ENCODE data around the gene TUT1.
"Not testable (repeated sequence)": the region's sequence is repeated elsewhere in the genome, so short reads cannot be mapped to it uniquely, and the experiment has no call there.

TUT1 gene, protein sequence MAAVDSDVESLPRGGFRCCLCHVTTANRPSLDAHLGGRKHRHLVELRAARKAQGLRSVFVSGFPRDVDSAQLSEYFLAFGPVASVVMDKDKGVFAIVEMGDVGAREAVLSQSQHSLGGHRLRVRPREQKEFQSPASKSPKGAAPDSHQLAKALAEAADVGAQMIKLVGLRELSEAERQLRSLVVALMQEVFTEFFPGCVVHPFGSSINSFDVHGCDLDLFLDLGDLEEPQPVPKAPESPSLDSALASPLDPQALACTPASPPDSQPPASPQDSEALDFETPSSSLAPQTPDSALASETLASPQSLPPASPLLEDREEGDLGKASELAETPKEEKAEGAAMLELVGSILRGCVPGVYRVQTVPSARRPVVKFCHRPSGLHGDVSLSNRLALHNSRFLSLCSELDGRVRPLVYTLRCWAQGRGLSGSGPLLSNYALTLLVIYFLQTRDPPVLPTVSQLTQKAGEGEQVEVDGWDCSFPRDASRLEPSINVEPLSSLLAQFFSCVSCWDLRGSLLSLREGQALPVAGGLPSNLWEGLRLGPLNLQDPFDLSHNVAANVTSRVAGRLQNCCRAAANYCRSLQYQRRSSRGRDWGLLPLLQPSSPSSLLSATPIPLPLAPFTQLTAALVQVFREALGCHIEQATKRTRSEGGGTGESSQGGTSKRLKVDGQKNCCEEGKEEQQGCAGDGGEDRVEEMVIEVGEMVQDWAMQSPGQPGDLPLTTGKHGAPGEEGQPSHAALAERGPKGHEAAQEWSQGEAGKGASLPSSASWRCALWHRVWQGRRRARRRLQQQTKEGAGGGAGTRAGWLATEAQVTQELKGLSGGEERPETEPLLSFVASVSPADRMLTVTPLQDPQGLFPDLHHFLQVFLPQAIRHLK

DNA sequence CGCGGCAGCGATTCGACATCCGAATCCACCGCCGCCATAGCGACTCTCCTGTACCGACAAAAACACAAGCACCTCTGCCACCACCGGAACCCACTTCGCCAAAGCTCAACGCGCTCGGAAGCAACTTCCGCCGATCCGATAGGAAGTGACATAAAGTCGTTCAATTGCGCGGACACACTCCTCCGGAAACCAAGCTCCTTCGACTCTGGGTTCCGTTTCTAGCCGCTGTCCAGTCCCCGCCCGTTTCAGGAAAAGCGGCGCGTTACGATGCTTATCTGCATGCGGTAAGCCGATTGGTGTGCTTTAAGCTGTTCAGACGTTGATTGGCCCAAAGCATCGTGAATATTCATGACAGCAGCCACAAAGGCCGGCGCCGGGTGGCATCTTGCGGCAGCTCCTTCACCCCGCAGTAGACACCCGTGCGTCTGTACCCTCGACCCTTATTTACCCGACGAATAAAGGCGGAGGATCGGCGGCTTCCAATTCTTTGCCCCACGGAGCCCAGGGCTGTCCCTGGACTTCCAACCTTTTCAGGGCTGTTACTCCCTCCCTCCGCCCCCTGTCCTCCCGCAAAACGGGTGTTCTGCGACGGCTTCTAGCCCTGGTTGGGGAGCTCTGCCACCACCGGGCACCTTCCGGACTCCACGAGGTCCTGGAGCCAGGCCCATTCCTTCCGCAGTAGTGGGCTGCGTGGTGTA is at the start of gene TUT1:
Gene TUT1, minus strand, starts transcription at position 76 of the 698 bp plus-strand sequence. Its CDS starts 38 bp downstream, at position 38.
- DNase-seq: peak; percentile 99 to 100 (median 99)

DNA sequence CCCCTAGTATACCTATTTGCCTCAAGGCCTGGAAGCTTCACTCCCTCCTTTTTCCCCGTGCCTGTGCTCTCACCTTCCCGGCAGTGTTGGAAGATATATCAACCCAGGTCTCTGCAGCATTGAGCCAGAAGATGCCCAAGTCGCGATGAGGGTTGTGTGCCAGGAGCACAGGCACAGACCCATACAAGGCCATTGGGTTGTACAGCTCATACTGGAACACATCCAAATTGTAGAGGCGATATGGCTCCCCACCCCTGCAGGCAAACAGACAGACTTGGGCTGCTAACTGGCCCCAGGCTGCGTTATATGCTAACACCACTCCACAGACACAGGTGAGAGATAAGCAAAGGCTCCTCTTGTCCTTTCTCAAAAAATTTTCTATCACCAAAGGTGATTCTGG is 41.2 kb upstream of the TUT1 start:
- no peak for DNase-seq

DNA sequence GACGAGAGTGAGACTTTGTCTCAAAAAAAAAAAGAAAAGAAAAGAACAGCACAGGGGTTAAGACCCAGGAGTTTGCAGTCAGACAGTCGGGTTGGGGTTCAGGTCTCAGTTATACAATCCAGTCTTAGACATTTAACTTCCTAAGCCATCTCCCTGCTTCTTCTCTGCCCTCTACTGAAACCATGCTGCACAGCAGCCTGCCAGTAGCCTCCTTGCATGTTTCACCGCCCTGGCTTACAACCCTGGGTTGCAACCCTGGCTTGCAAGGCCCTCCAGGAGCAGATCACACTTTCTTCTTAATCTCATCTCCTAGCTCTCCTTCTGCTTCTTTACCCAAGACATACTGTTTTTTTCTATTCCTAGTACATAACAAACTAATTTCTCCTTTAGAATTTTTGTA is 36.4 kb upstream of the TUT1 start:
- no peak for DNase-seq

DNA sequence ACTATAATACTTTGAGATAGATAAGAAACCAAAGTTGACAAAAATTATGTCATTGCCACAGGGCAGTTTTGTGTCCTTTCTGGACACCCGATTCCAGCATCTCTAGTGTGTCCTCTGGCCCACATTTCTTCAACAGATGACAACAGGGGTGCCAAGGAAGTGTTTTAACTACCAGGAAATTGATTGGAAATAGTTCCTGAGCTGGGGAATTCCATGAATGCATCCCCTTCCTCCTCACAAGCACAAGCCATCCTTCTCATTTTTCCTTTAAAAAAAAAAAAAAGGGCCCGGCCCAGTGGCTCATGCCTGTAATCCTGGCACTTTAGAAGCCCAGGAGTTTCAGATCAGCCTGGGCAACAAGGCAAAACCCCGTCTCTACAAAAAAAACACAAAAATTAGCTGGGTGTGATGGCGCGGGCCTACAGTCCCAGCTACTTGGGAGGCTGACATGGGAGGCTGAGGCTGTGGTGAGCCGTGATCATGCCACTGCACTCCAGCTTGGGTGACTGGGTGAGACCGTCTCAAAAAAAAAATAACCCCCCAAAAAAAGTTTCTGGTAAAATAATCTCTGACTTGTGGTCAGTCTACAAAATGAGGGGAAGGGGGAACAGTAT is 31.3 kb upstream of the TUT1 start:
- DNase-seq: no peak

DNA sequence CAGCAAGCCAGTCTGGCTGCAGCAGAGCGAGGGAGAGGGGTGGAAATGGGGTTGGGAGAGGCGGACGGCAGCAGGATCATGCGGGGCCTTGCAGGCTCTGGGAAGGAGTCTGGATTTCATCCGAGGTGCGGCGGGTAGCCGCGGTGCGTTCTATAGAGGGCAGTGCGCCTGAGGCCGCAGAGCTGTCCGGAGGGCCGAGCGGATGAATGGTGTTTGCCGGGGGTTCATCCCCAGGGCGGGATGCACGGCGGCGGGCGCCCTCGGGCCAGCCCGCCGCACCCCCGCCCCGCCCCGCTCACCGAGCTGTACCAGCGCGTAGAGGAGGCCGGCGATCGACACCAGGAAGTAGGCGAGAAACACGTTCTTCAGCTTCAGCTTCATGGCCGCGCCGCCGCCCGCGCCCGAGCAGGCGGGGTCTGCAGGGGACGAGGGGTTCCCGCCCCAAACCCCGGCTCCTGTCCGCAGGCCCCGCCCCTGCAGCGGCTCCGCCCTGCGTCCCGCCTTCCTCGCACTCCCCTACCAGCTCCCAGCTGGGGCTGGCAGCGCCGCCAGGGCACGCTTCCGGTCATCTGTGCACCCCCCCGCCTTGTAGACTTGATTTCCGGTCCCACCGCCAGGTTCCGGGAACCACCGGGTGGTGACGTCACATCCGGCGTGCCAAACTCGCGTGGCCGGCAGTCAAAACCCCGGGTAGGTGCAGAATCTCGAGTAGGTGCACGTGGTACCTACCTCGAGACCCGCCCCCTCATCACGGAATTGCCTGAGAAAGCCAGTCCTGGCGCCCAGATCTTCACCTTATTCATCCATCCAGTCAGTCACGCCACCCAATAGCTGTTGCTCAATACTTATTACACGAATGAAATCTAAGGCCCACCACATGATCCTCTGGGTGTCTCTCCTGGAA is 30.5 kb upstream of the TUT1 start, which contains the start of gene B3GAT3:
Gene B3GAT3, minus strand, starts transcription at position 420 of the 904 bp plus-strand sequence. Its CDS starts 39 bp downstream, at position 381.
- DNase-seq: peak; percentile 98 to 100 (median 99)

DNA sequence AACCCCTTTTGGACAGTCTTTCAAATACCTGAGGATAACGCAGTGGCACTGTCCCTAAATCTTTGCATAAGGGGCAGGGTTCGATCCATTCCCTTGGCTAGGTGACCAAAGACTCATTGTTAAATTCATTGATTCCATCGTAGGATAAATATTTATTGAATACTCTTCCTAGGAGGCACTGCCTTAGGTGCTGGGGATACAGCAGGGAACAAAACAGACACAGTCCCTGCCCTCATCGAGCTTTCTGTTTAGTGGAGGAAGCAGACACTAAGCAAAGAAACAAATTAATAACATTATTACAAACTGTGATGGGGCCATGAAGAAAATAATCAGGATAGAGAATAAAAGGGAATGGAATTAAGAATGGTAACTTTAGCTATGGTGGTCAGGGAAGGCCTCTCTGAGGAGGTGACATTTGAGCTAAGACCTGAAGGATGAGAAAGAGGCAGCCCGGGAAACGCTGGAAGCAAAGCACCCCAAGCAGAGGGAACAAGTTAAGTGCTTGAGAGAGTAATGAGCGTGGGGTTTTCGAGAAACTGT is 29.8 kb upstream of the TUT1 start:
- DNase-seq: no peak

DNA sequence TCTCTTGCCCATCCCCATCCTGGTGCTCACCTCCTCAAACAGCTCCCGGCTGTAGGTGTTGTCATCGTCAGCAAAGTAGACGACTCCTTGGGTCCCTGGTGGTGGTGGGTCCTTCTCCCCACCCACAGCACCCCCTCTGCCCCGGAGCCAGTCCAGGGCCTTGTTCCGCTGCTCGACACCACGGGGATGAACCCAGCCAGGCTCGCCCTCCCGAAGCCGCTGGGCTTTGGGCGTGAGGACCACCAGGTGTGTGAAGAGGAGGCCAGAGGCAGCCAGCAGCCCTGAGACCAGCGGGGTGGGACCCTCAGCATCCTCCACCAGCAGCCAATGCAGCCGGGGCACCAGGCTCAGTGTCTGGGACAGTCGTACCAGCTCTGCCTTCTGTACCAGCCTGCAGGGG is 25.6 kb upstream of the TUT1 start:
- not testable (repeated sequence) for DNase-seq

DNA sequence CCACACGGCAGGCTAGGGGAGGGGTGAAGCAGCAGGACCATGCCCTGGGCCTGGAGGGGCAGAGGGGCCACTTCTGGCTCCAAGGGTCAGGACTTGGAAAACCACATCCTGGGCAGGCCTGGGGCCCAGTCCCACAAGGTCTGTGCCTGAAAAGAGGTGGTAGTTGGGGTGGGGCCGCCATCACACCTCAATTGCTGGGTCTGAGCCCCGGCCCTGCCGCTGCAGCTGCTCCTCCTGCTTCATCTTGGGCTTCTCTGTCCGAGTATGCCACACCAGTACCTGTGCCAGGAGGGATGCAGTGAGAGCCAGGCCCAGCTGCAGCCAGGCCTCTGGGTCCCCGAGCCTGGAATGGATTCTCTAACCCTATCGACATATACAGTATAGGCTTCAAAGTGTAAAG is 24.2 kb upstream of the TUT1 start:
- no peak for DNase-seq

DNA sequence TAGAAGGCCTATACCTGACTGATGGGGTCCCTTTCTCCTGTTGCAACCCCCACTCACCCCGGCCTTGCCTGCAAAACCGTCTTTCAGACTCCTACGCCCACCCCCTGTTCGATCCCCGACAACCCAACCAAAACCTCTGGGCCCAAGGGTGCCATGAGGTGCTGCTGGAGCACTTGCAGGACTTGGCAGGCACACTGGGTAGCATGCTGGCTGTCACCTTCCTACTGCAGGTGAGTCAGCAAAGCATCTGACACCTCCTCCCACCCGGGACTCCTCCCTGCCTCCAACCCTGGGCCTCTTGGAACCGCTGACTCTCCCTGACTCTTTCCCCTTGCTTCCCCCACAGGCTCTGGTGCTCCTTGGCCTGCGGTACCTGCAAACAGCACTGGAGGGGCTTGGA is 23.0 kb upstream of the TUT1 start:
- no peak for DNase-seq

DNA sequence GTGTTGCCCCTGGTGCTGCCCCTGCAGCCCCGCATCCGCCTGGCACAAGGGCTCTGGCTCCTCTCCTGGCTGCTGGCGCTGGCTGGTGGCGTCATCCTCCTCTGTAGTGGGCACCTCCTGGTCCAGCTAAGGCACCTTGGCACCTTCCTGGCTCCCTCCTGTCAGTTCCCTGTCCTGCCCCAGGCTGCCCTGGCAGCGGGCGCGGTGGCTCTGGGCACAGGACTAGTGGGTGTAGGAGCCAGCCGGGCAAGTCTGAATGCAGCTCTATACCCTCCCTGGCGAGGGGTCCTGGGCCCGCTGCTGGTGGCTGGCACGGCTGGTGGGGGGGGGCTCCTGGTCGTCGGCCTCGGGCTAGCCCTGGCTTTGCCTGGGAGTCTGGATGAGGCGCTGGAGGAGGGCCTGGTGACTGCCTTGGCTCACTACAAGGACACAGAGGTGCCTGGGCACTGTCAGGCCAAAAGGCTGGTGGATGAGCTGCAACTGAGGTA is 22.0 kb upstream of the TUT1 start:
- no peak for DNase-seq

DNA sequence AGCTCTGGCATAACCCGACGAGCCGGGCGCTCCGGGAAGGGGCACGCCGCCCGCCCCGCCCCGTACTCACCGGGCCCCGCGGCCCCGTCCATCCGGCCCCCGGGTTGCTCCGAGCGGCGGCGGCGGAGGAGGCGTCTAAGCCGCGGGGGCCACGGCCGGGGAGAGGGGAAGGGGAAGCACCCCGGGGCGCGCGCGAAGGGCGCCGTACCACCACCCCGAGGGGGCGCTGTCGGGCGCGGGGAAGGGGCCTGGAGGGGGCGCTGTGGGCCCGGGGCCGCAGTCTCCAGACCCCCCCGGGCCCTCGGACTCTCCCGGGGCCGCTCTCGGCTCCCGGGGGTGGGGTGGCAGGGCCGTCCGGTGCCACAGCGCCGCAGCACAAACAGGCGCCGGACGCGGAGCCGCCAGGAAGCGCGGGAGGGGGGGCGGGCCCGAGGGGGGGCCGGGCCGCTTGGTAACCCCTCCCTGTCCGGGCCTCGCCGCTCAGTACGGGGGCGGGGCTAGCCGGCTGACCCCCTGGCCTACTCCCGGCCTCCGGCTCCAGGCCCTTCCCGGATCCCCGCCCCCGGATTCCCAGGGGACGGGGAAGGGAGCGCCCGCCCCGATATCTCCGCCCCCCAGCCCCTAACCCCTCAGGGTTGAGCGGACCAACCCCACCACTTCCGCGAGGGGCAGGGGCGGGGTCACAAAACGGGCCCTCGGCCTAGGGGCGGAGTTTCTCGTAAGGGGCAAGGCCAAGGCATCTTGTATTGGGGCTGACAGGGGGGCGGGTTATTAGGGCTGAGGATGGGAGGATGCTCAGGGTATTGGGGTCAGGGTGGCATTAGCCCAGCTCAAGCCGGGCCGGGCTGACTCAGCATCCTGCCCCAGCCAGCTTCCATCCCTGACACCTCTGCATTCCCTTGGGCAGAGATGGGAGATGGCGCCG is 21.3 kb upstream of the TUT1 start, which contains the start of the genes EML3 and ROM1:
Gene EML3, minus strand, starts transcription at position 410 of the 925 bp plus-strand sequence. Its CDS starts 318 bp downstream, at position 92.
Gene ROM1, plus strand, starts transcription at position 892 of the 925 bp plus-strand sequence. Its CDS starts 25 bp downstream, at position 917.
- peak; percentile 74 to 85 (median 82) for DNase-seq

DNA sequence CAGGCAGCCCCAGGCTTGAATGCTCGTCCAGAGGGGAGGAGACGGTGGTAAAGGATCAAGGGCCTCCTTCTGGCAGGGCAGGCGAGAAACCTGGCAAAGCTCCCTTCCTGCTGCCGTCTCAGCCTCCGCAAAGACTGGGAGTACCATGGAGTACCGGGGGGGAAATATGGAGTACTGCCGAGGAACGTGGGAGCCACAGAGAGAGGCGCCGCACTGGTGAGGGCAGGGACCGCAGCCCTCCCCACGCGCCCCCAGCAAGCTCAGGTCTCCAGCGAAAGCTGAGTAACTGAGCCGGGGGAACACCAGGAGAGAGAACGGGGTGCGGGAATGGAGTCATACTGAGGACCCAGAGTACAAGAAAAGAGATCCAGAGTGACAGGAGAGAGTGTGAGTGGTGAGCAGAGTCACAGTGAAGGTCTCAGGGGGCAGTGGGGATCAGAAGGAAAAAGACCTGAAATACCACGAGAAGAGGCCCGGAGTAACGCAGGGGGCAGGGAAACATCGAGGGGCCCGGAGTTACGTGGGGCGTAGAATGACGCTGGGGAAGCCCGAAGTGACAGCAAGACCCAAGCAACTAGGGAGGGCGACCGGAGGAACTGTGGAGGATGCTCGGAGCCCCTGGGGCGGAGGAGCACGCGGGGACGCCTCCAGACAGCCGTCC is 20.5 kb upstream of the TUT1 start:
- DNase-seq: peak; percentile 14 to 75 (median 69)

DNA sequence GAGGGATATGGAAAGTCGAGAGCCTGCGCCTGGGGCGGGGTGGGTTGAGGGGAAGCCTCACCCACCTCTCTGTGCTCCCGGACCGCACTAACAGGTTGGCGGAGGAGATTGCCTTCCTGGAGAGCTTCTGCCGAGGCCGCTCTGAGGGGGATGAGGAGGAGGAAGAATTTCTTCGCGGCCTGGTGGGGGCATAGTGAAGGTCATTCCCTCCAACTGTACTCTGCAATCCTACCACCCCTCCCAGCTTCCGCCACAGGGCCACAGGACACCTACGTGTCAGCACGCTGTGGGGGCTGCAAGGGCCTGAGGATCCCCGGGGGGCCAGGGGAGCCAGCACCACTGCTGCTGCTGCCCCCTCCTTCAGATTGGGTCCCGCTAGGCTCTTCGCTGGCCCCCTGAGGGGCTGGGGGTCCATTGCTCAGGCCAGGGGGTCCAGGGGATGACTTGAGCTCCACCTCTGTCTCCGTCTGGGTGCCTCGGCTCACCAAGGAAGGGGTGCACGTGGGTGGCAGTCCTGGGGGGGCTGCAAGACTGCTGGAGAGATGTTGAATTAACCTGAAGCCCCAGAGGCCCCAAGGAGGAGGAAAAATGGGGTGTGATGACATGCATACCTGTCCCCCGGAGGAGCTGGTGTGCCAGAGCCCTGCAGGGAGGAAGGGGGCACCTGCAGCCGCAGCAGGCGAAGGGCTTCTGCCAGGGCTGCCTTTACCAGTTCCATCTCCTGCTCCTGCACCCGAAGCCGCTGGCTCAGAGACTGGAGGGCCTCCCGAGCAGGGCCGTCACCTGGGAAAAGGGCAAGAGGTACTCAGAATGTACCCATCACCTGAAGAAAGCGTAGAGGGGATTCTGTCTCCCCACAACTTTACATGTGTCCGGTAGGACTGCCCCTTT is 19.7 kb upstream of the TUT1 start:
- no peak for DNase-seq

DNA sequence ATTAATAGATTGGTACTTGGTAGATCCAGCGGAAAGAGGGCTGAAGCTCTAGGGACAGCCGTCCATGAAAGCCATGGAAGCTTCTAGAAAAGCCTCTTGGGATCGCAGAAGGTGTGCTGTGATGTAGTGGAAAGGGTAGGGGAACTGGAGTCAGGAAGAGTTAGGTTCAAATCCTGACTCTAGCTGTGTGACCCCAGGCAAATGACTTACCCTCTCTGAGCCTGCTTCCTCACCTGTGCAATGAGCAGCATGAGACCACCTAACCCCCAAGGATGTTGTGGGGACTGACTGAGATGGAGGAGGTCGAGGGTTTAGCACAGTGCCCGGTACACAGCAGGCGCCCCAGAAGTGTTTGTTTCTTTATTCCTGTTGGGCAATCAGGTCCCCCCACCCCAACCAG is 19.1 kb upstream of the TUT1 start:
- DNase-seq: no peak

DNA sequence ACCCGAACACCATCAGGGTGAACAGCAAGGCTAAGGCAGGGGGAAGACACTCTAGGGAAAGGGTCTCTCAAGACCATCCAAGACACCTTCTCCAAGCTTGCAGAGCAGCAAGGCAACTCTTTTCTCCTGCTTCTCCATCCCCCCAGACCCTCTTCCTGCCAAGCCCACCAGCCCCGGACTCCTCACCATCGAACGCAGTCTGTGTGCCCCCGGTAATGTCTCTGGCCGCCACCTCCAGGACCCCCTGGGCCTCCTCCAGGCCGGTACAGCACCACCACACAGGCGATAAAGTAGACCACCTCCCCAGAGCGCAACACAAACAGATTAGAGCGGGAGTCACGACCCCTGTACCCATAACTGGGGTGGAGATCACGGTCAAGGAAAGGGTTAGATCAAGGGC is 17.5 kb upstream of the TUT1 start:
- no peak for DNase-seq

DNA sequence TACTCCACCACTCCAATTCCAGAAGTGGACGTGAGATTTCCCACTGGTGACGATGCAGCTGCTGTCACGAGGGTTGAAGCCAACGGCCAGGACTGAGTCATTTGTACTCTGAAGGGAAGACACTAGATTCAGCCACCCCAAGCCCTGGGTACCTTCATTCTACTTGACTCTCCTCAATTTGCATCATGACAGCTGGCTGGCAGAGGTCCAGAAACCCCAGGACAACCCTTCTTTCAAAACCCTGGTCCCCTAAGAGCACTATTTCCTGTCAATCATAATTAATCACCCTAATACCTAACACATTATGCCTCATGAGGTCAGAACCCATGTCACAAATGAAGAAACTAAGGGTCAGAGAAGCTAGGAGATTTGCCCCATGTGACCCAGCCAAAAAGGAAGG is 16.4 kb upstream of the TUT1 start:
- peak in 1 of 3 experiments; percentile 43 for DNase-seq

DNA sequence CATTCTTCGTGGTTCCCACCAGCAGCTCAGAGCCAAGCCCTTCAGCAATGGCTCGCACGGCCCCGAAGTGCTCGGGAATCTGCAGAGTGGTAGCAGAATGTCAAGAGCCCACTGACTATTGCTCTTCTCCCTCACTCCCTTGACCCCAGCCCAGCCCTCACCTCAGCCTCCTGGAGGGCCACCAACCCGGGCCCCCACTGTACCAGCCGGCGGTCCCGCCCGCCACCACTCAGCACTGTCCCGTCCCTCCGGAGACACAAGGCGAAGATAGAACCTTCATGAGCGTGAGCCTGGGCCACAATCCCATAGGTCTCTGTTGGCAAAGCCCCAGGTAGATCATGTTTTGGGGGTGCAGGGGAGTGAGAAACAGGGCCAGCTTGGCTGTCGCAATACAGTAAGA is 14.6 kb upstream of the TUT1 start:
- DNase-seq: no peak

DNA sequence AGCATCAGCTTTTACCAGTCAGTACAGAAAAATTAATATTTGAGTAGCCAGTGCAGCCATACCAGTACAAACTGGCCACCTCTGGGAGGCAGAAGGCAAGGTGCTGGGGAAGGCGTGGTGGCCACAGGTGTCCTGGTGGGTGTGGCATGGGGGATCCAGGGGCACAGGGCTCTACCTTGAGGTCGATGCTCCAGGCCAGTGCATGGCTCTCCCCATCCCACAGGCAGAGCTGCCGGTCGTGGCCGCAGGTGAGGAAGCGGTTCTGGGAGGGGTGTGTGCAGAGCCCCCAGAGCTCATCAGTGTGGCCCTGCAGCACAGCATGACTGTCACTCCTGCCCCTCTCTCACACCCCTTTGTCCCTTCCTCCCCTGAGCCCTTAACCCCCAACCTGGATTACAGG is 14.1 kb upstream of the TUT1 start:
- no peak for DNase-seq

Measured in NCI-H1417 (cell line).